Gastrocnemius medialis (tissue), 4 donors: Measurements from ENCODE around the gene EGFL7.

Experiments used
- CTCF ChIP-seq, 5 experiments: fragments of 450-650 bp in 3 of 5; fragments of 200-600 bp in 2 of 5; sonication (generic) in 2 of 5; IDR thresholded peaks in 4 of 5; conservative IDR thresholded peaks in 1 of 5; 1 replicate in 4 of 5; 2 replicates in 1 of 5; pipeline ENCODE4 v1.5.1; 2016 to 2019; ENCODE audit warnings: antibody characterized with exemption in 5 of 5, mild to moderate bottlenecking in 3 of 5, moderate library complexity in 3 of 5
- POLR2A ChIP-seq, 2 donors: fragments of 450-650 bp; IDR thresholded peaks; one replicate each; pipeline ENCODE4 v1.6.1; 2017; ENCODE audit warnings: antibody characterized with exemption in 2 of 2, mild to moderate bottlenecking in 2 of 2, moderate library complexity in 2 of 2

GRCh38 chr9:136679431-136679941, 16.8 kb downstream of the EGFL7 start:
- TF ChIP-seq CTCF (IDR thresholded peaks at IDR 0.05 in 4 of 5, conservative IDR thresholded peaks at IDR 0.05 in 1 of 5) (no peak), POLR2A (IDR thresholded peaks at IDR 0.05) (peak in 1 of 2 donors; percentile 26)
